ENCODE results near the gene MED23. TPM values are rescaled to one million over a fixed set of nuclear protein-coding genes. Genes with fewer than 3 reads are reported as not detected.

The MED23 gene
- total RNA-seq, 1 donor from 2014 or later = 20.8 TPM

DNA sequence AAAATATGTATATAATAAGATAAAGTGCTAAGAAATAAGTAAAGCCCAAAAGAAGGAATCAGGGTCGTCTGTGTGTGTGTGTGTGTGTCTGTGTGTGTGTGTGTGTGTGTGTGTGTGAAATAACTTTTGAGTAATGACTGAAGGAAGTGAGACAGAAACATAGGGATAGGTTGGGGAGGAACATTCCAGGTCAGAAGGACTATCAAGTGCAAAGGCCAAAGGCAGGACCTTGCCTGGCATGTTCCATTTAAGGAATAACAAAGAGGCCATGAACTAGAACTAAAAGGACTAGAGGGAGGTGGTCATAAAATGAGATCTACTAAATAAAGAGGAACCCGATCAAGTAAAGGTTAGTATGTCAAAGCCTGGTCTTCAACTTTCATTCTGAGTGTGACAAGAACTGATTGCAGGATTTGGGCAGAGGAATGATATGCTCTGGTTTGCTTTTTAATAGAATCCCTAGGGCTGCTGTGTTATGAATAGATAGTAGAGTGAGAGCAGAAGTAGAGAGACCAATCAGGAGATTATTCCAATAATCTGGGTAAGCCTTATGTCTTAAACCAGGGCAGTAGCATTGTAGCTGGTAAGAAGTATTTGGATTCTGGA, 15.9 kb upstream of the MED23 start:
- no peak for DNase-seq (ENCODE audit: low read depth)
- TF ChIP-seq, protein P1, sequence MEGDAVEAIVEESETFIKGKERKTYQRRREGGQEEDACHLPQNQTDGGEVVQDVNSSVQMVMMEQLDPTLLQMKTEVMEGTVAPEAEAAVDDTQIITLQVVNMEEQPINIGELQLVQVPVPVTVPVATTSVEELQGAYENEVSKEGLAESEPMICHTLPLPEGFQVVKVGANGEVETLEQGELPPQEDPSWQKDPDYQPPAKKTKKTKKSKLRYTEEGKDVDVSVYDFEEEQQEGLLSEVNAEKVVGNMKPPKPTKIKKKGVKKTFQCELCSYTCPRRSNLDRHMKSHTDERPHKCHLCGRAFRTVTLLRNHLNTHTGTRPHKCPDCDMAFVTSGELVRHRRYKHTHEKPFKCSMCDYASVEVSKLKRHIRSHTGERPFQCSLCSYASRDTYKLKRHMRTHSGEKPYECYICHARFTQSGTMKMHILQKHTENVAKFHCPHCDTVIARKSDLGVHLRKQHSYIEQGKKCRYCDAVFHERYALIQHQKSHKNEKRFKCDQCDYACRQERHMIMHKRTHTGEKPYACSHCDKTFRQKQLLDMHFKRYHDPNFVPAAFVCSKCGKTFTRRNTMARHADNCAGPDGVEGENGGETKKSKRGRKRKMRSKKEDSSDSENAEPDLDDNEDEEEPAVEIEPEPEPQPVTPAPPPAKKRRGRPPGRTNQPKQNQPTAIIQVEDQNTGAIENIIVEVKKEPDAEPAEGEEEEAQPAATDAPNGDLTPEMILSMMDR (IDR thresholded peaks at IDR 0.05; ENCODE audit: insufficient read depth, low read length, poor library complexity, severe bottlenecking) = no peak
- Histone ChIP-seq H3K4me3 (ENCODE audit: low read depth, low read length) (no peak overlapping the region), H3K27me3 (ENCODE audit: control insufficient read depth, insufficient read depth, low read length) (no peaks in the 10 kb centered on the region), H3K36me3 (ENCODE audit: control insufficient read depth, insufficient read depth, low read length) (no peaks in the 10 kb centered on the region)

DNA sequence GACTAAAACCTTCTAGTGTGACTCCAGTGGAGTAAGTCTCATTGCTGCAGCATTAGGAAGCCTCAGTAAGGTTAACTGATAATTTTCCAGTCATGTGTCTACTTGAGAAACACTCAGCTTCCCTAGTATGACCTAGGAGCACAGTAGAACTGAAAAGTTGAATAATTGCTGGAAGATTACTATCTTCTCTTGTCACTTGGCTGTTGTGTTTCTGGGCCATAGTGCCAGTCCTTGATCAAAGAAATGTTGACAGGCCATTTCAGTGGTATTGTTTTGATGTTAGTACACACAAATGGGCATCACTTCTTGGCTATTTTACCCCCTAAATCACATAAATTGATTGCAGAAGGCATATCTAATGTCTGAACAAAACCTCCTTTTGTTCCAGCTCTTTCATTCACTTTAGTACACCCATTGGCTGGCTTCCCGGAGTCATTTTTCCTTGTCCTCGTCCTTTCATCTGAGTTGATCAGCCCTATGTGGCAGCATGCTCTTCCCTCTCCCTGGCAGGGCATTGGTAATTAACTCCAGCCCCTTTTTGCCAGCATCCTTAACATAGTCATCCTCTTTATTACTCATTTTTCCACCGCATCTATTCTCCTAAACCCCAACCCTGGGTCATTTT, 15.1 kb upstream of the MED23 start:
- H3K4me3 ChIP-seq (ENCODE audit: low read depth, low read length) = no peak overlapping the region
- TF ChIP-seq, protein P1 (IDR thresholded peaks at IDR 0.05; ENCODE audit: insufficient read depth, low read length, poor library complexity, severe bottlenecking) = no peak

DNA sequence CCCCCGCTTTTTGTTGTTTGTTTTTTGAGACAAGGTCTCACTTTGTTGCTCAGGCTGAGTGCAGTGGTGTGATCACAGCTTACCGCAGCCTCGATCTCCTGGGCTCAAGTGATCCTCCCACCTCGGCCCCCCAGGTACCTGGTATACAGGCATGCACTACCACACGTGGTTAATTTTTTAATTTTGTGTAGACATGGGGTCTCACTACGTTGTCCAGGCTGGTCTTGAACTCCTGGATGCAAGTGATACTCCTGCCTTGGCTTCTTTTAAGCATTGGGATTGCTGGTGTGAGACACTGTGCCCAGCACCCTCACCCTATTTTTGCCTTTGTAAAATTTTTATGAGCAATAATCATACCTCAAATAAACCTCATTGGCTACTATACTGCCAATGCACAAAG, 14.5 kb upstream of the MED23 start:
- TF ChIP-seq, protein P1 (IDR thresholded peaks at IDR 0.05; ENCODE audit: insufficient read depth, low read length, poor library complexity, severe bottlenecking) = no peak
- H3K27me3 ChIP-seq (ENCODE audit: control insufficient read depth, insufficient read depth, low read length) = no peaks in the 10 kb centered on the region
- DNase-seq (ENCODE audit: low read depth) = no peak
- H3K36me3 ChIP-seq (ENCODE audit: control insufficient read depth, insufficient read depth, low read length) = no peaks in the 10 kb centered on the region
- no peak overlapping the region for H3K4me3 ChIP-seq (ENCODE audit: low read depth, low read length)

More for the DNA sequence above, 15.1 kb upstream of the MED23 start:
- Histone ChIP-seq H3K27me3 (ENCODE audit: control insufficient read depth, insufficient read depth, low read length) (no peaks in the 10 kb centered on the region), H3K36me3 (ENCODE audit: control insufficient read depth, insufficient read depth, low read length) (no peaks in the 10 kb centered on the region)
- DNase-seq (ENCODE audit: low read depth) = no peak

DNA sequence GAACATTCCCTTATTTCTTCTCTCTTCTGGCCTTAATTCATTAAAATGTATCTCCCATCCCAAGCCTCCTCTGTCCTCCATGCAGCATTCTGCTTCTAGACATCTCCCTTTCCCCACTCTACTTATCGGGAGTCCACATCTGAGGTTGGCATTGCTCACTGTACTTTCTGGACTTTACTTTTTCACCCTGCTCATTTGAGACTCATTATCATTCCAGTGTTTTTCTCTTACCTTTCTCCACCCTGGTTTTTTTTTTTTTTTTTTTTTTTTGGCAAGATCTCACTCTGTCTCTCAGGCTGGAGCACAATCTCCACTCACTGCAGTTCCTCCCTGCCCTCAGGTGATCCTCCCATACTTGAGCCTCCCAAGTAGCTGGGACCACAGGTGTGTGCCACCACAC, 13.5 kb upstream of the MED23 start:
- Histone ChIP-seq H3K36me3 (ENCODE audit: control insufficient read depth, insufficient read depth, low read length) (no peaks in the 10 kb centered on the region), H3K4me3 (ENCODE audit: low read depth, low read length) (no peak overlapping the region), H3K27me3 (ENCODE audit: control insufficient read depth, insufficient read depth, low read length) (no peaks in the 10 kb centered on the region)
- DNase-seq (ENCODE audit: low read depth) = no peak
- TF ChIP-seq, protein P1 (IDR thresholded peaks at IDR 0.05; ENCODE audit: insufficient read depth, low read length, poor library complexity, severe bottlenecking) = no peak

DNA sequence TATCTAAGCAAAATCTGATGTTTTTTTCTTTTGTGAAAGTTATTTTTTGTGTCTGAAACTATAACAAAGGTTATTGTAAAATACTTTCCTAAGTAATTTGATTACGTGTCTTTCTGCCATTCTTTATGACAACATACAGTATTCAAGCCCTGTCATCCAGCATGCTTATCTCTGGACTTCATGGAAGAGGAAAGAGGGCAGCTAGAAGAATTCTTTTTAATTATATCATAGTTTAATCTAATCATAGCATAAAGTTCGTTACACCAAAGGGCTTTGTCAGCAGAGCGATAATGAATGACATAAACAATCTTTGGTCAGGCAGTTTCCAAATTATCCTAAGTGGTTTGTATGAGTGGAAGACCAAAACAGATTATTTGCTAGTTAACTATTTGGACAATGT, 12.5 kb upstream of the MED23 start:
- no peak for DNase-seq (ENCODE audit: low read depth)
- TF ChIP-seq, protein P1 (IDR thresholded peaks at IDR 0.05; ENCODE audit: insufficient read depth, low read length, poor library complexity, severe bottlenecking) = no peak
- H3K27me3 ChIP-seq (ENCODE audit: control insufficient read depth, insufficient read depth, low read length) = no peaks in the 10 kb centered on the region
- no peak overlapping the region for H3K4me3 ChIP-seq (ENCODE audit: low read depth, low read length)
- H3K36me3 ChIP-seq (ENCODE audit: control insufficient read depth, insufficient read depth, low read length) = no peaks in the 10 kb centered on the region

DNA sequence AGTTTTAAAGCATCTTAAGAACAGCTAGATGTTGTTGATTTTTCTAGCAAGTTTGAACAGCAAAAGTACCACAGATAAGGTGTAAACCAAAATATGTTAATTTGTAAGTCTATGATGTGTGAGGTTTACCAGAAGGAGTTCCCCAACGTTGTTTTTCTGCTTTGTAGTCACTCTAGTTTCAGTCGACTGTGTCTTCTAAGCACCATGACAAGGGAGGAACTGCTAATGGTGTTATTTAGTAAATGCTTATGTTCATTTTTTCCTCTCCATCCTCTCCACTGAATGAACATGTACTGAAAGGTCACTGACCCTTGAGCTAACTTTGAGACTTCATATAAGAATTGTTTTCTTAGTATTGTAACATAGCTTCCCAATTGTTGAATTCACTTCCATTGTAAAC, 12.1 kb upstream of the MED23 start:
- TF ChIP-seq, protein P1 (IDR thresholded peaks at IDR 0.05; ENCODE audit: insufficient read depth, low read length, poor library complexity, severe bottlenecking) = no peak
- H3K36me3 ChIP-seq (ENCODE audit: control insufficient read depth, insufficient read depth, low read length) = no peaks in the 10 kb centered on the region
- DNase-seq (ENCODE audit: low read depth) = no peak
- no peak overlapping the region for H3K4me3 ChIP-seq (ENCODE audit: low read depth, low read length)
- H3K27me3 ChIP-seq (ENCODE audit: control insufficient read depth, insufficient read depth, low read length) = no peaks in the 10 kb centered on the region

All from kidney epithelial cell (primary cell).